BE2C (cell line): Measurements from ENCODE around the gene ZNF507.

Experiments used
- DNase-seq: peaks from one replicate; pipeline ENCODE4 v3.0.0-alpha.2; 2020
- H3K27me3 ChIP-seq: fragments of 250-450 bp; sonication (Bioruptor Pico); 2 replicates; pipeline ENCODE4 v1.5.1; 2020; ENCODE audit warnings: mild to moderate bottlenecking
- H3K36me3 ChIP-seq: fragments of 250-450 bp; sonication (Bioruptor Pico); 2 replicates; pipeline ENCODE4 v1.5.1; 2020; ENCODE audit warnings: mild to moderate bottlenecking
- H3K4me1 ChIP-seq: fragments of 250-450 bp; sonication (Bioruptor Pico); 2 replicates; pipeline ENCODE4 v1.5.1; 2020
- H3K4me3 ChIP-seq: 2 replicates; pipeline ENCODE4 v1.5.1; 2011; ENCODE audit warnings: low read depth, low read length
- H3K9me3 ChIP-seq: fragments of 250-450 bp; sonication (Bioruptor Pico); 2 replicates; pipeline ENCODE4 v1.5.1; 2020
- CTCF ChIP-seq: IDR thresholded peaks from 2 replicates; pipeline ENCODE4 v1.5.1; 2012; ENCODE audit warnings: mild to moderate bottlenecking, low read depth, low read length

Gene ZNF507

GRCh38 chr19:32308431-32309077 lies 36.9 kb upstream of the ZNF507 start:
- Histone ChIP-seq H3K36me3 (no peaks in the 10 kb centered on the region), H3K9me3 (no peaks in the 10 kb centered on the region), H3K27me3 (no peaks in the 10 kb centered on the region; the same call in 1 of the 2 replicates), H3K4me1 (no peaks in the 10 kb centered on the region), H3K4me3 (no peak overlapping the region)
- no peak for DNase-seq
- no peak for TF ChIP-seq CTCF

- Histone ChIP-seq H3K4me1 (no peaks in the 10 kb centered on the region), H3K27me3 (no peaks in the 10 kb centered on the region; the same call in 1 of the 2 replicates), H3K36me3 (no peaks in the 10 kb centered on the region), H3K4me3 (no peak overlapping the region), H3K9me3 (no peaks in the 10 kb centered on the region)
- DNase-seq: no peak
- no peak for TF ChIP-seq CTCF
These were observed 35.6 kb upstream of the ZNF507 start for GRCh38 chr19:32309711-32310390.

- no peak for TF ChIP-seq CTCF
- H3K4me1 ChIP-seq: no peaks in the 10 kb centered on the region
- H3K27me3 ChIP-seq: no peaks in the 10 kb centered on the region; the same call in 1 of the 2 replicates
- H3K4me3 ChIP-seq: no peak overlapping the region
- DNase-seq: no peak
- no peaks in the 10 kb centered on the region for H3K9me3 ChIP-seq
- H3K36me3 ChIP-seq: no peaks in the 10 kb centered on the region
These were observed 34.0 kb upstream of the ZNF507 start for GRCh38 chr19:32311371-32311770.

GRCh38 chr19:32313569-32314265 lies 31.7 kb upstream of the ZNF507 start:
- Histone ChIP-seq H3K4me1 (no peaks in the 10 kb centered on the region), H3K36me3 (no peaks in the 10 kb centered on the region), H3K9me3 (no peaks in the 10 kb centered on the region), H3K4me3 (no peak overlapping the region), H3K27me3 (no peaks in the 10 kb centered on the region; the same call in 1 of the 2 replicates)
- TF ChIP-seq CTCF: no peak
- DNase-seq: no peak

GRCh38 chr19:32316034-32316433 lies 29.4 kb upstream of the ZNF507 start:
- no peak for DNase-seq
- no peak for TF ChIP-seq CTCF
- Histone ChIP-seq H3K4me3 (no peak overlapping the region), H3K4me1 (no peaks in the 10 kb centered on the region), H3K27me3 (no peaks in the 10 kb centered on the region), H3K9me3 (no peaks in the 10 kb centered on the region), H3K36me3 (no peaks in the 10 kb centered on the region)

- Histone ChIP-seq H3K4me1 (no peaks in the 10 kb centered on the region), H3K4me3 (no peak overlapping the region), H3K36me3 (no peaks in the 10 kb centered on the region), H3K27me3 (no peaks in the 10 kb centered on the region), H3K9me3 (no peaks in the 10 kb centered on the region)
- no peak for DNase-seq
- TF ChIP-seq CTCF: no peak
These were observed 28.3 kb upstream of the ZNF507 start for GRCh38 chr19:32317086-32317485.
